Measurements from ENCODE around the gene NEK10. TPM values are rescaled to one million over a fixed set of nuclear protein-coding genes. Genes with fewer than 3 reads are reported as not detected.

NEK10 gene
- total and polyA plus RNA-seq, 9 of the 15 experiments (the other 6 are each of a cell fraction or from before 2014, with no cell fraction given), result 0.07 TPM; not detected in 8

DNA sequence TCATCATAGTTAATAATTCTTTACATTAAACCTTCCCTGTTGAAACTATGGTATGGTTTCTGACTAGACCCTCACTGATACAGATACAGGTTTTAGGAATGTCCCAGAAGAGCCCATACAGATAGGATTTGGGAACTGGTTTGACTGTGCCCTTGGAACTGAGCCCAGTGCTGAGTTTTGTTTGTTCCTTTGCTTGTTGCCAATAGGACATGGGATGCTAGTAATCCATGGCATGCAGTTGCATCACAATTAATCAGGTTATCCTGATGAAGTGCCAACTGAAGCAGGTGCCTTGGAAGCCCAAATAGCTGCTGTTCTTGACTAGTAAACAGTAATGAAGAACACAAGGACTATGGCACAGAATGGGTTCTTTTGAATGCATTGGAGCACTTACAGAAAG, 230.6 kb downstream of the NEK10 start:
- BruUV-seq (replicated peaks), result no TSS peak
- in situ Hi-C loops (cut with MboI), result no loop called here
- no peak for DNase-seq (ENCODE audit: extremely low read depth in 1 of 4, low spot score in 3 of 4)
- Histone ChIP-seq H3K79me2 (ENCODE audit: control insufficient read depth, insufficient read depth, low read length) (no peaks in the 10 kb centered on the region), H2AFZ (ENCODE audit: low read depth, low read length) (no peak overlapping the region), H3K9me1 (ENCODE audit: control insufficient read depth, insufficient read depth, low read length) (no peaks in the 10 kb centered on the region), H3K4me3 (no peak overlapping the region), H3K4me1 (replicated peaks in 1 of 2; ENCODE audit: control insufficient read depth in 2 of 2, insufficient read depth in 2 of 2, low read length in 2 of 2) (no peaks in the 10 kb centered on the region), H3K36me3 (ENCODE audit: control insufficient read depth, insufficient read depth, low read length) (no peaks in the 10 kb centered on the region), H3K27ac (ENCODE audit: extremely low read depth, low read depth, low read length) (no peak overlapping the region), H3K9ac (ENCODE audit: insufficient read depth in 1 of 2, low read depth in 2 of 2, low read length in 2 of 2) (no peak overlapping the region), H3K9me3 (replicated peaks; ENCODE audit: control insufficient read depth, insufficient read depth, low read depth, low read length) (no peaks in the 10 kb centered on the region), H4K20me1 (replicated peaks; ENCODE audit: control insufficient read depth, insufficient read depth, low read length) (no peaks in the 10 kb centered on the region), H3K27me3 (ENCODE audit: control insufficient read depth in 2 of 2, insufficient read depth in 2 of 2, low read length in 2 of 2) (no peaks in the 10 kb centered on the region), H3K4me2 (ENCODE audit: insufficient read depth, low read length) (no peak overlapping the region)
- no peak for ATAC-seq
- CTCF ChIA-PET (ENCODE audit: low intra/inter-chr PET ratio), result no interaction called here
- POLR2A ChIA-PET, result no interaction called here
- no peak for FAIRE-seq
- intact Hi-C loops (cut with micrococcal nuclease), result no loop called here
- TF ChIP-seq ZNF124 (CRISPR knock-in tag; IDR thresholded peaks at IDR 0.05), result no peak
- no peak for TF ChIP-seq PHF20 (IDR thresholded peaks at IDR 0.05; ENCODE audit: partially characterized antibody)
- TF ChIP-seq BCL6 (CRISPR knock-in tag; IDR thresholded peaks at IDR 0.05), result no peak
- TF ChIP-seq NFATC3 (IDR thresholded peaks at IDR 0.05), result no peak
- TF ChIP-seq XRCC4 (IDR thresholded peaks at IDR 0.05; ENCODE audit: extremely low read depth, insufficient read depth, insufficient read length), result no peak
- no peak for TF ChIP-seq SMAD4 (CRISPR knock-in tag; conservative IDR thresholded peaks at IDR 0.05)
- TF ChIP-seq, protein P1, sequence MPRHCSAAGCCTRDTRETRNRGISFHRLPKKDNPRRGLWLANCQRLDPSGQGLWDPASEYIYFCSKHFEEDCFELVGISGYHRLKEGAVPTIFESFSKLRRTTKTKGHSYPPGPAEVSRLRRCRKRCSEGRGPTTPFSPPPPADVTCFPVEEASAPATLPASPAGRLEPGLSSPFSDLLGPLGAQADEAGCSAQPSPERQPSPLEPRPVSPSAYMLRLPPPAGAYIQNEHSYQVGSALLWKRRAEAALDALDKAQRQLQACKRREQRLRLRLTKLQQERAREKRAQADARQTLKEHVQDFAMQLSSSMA (CRISPR knock-in tag; IDR thresholded peaks at IDR 0.05), result no peak
- TF ChIP-seq, protein P2, sequence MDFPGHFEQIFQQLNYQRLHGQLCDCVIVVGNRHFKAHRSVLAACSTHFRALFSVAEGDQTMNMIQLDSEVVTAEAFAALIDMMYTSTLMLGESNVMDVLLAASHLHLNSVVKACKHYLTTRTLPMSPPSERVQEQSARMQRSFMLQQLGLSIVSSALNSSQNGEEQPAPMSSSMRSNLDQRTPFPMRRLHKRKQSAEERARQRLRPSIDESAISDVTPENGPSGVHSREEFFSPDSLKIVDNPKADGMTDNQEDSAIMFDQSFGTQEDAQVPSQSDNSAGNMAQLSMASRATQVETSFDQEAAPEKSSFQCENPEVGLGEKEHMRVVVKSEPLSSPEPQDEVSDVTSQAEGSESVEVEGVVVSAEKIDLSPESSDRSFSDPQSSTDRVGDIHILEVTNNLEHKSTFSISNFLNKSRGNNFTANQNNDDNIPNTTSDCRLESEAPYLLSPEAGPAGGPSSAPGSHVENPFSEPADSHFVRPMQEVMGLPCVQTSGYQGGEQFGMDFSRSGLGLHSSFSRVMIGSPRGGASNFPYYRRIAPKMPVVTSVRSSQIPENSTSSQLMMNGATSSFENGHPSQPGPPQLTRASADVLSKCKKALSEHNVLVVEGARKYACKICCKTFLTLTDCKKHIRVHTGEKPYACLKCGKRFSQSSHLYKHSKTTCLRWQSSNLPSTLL (IDR thresholded peaks at IDR 0.05), result no peak
- TF ChIP-seq ZC3H4 (CRISPR knock-in tag; IDR thresholded peaks at IDR 0.05; ENCODE audit: borderline replicate concordance), result no peak
- no peak for TF ChIP-seq TAF15 (IDR thresholded peaks at IDR 0.05; ENCODE audit: low read depth, low read length)
- TF ChIP-seq, protein P3, sequence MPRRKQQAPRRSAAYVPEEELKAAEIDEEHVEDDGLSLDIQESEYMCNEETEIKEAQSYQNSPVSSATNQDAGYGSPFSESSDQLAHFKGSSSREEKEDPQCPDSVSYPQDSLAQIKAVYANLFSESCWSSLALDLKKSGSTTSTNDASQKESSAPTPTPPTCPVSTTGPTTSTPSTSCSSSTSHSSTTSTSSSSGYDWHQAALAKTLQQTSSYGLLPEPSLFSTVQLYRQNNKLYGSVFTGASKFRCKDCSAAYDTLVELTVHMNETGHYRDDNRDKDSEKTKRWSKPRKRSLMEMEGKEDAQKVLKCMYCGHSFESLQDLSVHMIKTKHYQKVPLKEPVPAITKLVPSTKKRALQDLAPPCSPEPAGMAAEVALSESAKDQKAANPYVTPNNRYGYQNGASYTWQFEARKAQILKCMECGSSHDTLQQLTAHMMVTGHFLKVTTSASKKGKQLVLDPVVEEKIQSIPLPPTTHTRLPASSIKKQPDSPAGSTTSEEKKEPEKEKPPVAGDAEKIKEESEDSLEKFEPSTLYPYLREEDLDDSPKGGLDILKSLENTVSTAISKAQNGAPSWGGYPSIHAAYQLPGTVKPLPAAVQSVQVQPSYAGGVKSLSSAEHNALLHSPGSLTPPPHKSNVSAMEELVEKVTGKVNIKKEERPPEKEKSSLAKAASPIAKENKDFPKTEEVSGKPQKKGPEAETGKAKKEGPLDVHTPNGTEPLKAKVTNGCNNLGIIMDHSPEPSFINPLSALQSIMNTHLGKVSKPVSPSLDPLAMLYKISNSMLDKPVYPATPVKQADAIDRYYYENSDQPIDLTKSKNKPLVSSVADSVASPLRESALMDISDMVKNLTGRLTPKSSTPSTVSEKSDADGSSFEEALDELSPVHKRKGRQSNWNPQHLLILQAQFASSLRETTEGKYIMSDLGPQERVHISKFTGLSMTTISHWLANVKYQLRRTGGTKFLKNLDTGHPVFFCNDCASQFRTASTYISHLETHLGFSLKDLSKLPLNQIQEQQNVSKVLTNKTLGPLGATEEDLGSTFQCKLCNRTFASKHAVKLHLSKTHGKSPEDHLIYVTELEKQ (CRISPR knock-in tag; IDR thresholded peaks at IDR 0.05), result no peak
- TF ChIP-seq SP1 (CRISPR knock-in tag; IDR thresholded peaks at IDR 0.05), result no peak
